HG03575 (cell line): ENCODE measurements around the gene PLCB2.

Experiments
- ATAC-seq: cut with Tn5 transposase; IDR thresholded peaks from one replicate; pipeline ENCODE4 v1.9.1; 2021; ENCODE audit not compliant: unreplicated experiment, insufficient number of reproducible peaks, low FRiP score; ENCODE audit errors: extremely low read depth

PLCB2 gene

DNA sequence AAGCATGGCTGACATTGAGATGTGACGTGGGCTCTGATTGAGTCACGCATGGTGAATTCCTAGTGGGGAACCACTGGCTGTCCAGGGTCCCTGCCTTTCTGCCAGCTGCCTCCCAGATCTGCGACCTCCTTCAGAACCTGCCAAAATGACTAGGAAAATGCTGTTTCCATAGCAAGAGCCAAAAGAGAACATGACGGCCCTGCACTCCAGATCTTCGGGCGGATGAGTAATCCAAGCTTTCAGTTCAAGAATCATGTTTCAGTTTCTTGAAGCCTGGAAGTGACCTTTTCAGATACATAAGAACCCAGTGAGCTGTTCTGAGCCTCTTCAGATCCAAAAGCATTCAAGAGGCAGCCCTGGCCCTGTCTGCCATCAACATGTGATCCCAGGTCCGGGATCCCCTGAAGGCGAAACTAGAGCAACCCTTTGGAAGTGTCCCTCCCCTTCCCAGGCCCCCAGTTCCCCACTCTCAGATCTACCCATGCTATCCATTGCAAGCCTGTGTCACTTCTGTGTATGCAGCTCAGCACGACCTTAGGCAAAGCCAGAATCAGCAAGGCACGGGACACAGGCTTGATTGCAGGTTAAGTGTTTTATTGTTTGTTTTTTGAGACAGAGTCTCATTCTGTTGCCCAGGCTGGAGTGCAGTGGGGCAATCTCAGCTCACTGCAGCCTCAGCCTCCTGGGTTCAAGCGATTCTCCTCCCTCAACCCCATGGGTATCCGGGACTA, 44.5 kb downstream of the PLCB2 start:
- no peak for ATAC-seq

DNA sequence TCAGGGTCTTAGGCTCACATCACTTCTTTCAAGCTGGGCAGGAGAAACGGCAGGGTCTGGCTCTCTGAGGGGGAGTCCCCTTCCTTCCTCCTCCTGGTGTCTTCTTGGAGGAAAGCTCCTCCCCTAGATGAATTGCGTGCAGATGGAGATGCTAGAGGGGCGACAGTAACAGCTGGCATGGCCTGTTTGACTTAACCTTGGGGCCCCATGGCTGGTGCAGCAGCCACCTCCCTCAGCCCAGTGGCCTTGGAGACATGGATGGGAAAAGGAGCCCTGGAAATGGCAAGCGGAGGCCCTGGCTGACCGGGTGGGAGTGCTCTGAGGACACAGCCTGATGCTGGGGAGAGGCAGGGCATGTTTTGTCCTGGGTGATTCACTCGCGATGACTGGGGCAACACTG, 48.7 kb downstream of the PLCB2 start:
- ATAC-seq, result no peak

DNA sequence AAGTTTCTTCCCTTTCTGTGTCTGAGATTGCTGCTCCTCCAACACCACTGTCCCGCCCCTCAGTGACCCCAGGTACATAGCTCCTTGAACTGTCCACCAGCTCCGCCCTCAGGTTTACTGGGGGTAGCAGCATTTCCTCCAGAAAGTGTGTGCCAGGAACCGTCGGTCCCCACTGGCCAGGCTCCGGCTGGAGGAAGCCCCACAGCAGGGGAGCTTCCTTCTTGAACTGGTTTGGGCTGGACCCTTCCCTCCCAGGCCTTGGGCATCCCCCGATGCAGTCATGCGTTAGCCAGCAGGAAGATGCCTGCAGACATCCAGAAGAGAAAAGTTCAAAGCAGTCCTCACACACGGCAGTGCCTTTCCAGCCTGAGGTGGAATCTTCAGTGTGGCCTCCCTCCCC, 49.2 kb downstream of the PLCB2 start:
- ATAC-seq, result no peak

GRCh38 chr15:40257656-40258450, 49.9 kb downstream of the PLCB2 start:
- ATAC-seq, result no peak

DNA sequence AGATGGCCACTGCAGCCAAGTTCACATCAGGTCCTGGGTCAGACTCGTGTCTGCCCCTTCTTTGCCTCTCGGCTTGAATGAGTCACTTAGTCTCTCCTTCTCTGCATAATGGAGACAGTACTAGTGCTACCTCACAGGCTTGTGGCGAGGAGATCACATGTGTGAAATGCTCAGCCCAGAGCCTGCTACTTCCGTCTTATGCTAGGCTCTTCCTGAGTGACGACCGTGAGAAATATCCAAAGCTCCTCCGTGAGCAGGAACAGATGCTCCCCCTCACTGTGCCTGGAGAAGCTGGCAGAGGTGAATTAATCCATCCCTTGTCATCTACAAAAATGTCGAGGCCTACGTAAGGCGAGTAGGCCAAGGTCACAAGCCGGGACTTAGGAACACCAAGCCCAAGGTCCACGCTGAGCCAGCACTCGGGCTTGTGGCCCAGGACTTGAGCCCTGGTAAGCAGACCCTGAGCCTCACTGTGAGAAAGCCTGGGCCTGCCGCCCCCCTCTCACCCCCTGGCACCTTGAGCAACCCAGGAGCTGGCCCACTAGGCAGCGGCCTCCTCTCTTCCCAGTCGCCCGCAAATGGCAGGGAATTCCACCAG, 51.0 kb downstream of the PLCB2 start:
- no peak for ATAC-seq

- ATAC-seq, result no peak
Observed at GRCh38 chr15:40255033-40255432, 52.7 kb downstream of the PLCB2 start.

- ATAC-seq, result no peak
Observed at GRCh38 chr15:40254452-40254851, 53.3 kb downstream of the PLCB2 start.

GRCh38 chr15:40253167-40253790, 54.5 kb downstream of the PLCB2 start:
- ATAC-seq, result no peak

DNA sequence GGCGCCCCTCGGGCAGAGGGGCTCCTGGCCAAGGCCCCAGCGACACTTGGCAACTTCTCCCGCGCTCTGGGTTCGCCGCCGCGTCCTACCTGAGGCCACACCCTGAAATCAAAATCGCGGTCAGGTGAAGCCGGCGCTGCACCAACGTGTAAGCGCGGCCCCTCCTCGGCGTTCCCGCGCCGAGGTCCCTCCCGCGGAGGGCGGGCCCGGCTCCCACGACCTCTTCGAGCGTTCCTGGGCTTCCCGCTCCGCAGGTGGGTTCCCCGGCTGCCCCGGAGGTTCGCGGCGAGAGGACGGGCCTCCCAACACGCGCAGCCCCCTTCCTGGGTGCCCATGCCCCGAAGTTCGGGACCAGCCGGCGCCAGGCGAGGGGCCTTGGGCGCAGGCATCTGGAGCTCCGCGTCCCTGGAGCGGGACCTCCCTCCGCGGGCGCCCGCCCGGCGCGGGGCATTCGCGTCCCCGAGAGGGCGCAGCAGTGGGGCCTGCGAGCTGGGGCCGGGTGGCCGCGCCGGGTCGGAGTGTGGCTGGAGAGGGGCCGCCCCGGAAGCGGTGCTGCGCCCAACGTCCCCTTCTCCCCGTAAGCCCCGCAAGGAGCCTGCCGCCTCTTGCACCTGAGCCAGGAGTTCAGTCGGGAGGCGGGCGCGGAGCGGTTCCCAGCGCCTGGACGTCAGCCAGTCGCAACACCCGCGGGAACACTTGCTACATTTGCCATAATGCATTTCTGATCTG, 55.1 kb downstream of the PLCB2 start:
- no peak for ATAC-seq

- ATAC-seq, result no peak
Observed at GRCh38 chr15:40252141-40252437, 55.6 kb downstream of the PLCB2 start.

- ATAC-seq, result no peak
Observed at GRCh38 chr15:40251486-40252140, 56.1 kb downstream of the PLCB2 start.

- ATAC-seq, result no peak
Observed at GRCh38 chr15:40250771-40251483, 56.8 kb downstream of the PLCB2 start.

- no peak for ATAC-seq
Observed at GRCh38 chr15:40250304-40250656, 57.5 kb downstream of the PLCB2 start.

DNA sequence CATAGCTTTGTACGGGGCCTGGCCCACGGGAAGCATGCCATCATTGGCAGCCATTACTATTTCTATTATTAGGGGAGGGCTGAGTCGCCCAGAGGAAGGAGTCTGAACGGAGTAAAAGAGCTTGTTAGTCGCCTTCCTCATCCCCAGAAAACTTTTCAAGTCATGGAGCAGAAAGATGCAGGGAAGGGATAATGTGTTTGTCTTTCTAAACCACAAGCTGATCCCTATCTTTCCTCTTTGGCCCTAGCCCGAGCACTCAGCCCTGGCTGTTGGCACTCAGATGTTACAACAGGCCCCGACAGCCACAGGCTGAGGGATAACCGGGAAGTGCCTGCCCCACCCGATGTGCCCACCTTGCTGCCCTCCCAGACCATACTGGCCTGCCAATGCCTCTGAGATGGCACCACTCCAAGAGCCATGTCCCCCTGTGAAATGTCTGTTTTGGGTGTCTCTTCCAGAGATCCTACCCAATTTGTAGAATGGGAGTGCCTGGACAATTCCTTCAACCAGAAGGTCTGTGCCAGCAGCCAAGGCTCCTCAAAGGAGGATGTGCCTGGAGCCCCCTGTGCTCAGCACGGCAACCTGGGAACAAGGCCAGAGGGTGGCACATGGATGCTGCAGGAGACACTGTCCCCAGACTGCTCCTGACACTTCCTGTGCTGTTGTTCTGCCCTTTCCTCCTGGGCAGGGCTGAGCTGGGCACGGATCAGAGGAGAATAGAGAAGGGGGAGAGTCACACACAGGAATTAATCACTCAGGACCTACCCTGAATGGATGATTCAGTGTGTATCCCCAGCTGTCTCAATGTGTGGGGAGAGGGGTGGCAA, 58.0 kb downstream of the PLCB2 start:
- no peak for ATAC-seq

- ATAC-seq, result no peak
Observed at GRCh38 chr15:40248006-40248783, 59.5 kb downstream of the PLCB2 start.

- no peak for ATAC-seq
Observed at GRCh38 chr15:40247406-40247971, 60.2 kb downstream of the PLCB2 start.
